HepG2 (cell line): ENCODE results near the gene ZNF747. TPM values are rescaled to one million over a fixed set of nuclear protein-coding genes. Genes with fewer than 3 reads are reported as not detected.

Experiments
- ARNT ChIP-seq: fragments of 450-650 bp; IDR thresholded peaks from 2 replicates; pipeline ENCODE4 v1.6.1; 2017
- ERF ChIP-seq: IDR thresholded peaks from 2 replicates; pipeline ENCODE4 v1.6.1; 2018; ENCODE audit warnings: missing biosample characterization, missing genetic modification reagents
- HES4 ChIP-seq: sonication (generic); formaldehyde crosslinking; IDR thresholded peaks from 2 replicates; pipeline ENCODE4 v1.9.0; 2021; ENCODE audit warnings: mild to moderate bottlenecking, missing genetic modification reagents, borderline replicate concordance
- ISL2 ChIP-seq: sonication (generic); formaldehyde crosslinking; IDR thresholded peaks from 2 replicates; pipeline ENCODE4 v1.5.0; 2020; ENCODE audit warnings: missing genetic modification reagents
- MED8 ChIP-seq: sonication (generic); formaldehyde crosslinking; IDR thresholded peaks from 2 replicates; pipeline ENCODE4 v1.8.1; 2023; ENCODE audit warnings: mild to moderate bottlenecking, missing genetic modification reagents; ENCODE audit not compliant: insufficient replicate concordance
- MIER3 ChIP-seq: IDR thresholded peaks from 2 replicates; pipeline ENCODE4 v1.6.1; 2016; ENCODE audit warnings: missing compliant biosample characterization, borderline replicate concordance
- MXI1 ChIP-seq: IDR thresholded peaks from 3 replicates; pipeline ENCODE4 v1.6.1; 2012; ENCODE audit warnings: low read depth, low read length, inconsistent platforms, borderline replicate concordance
- PRMT3 ChIP-seq: sonication (generic); formaldehyde crosslinking; IDR thresholded peaks from 2 replicates; pipeline ENCODE4 v1.8.1; 2022; ENCODE audit warnings: low read depth, mild to moderate bottlenecking, moderate library complexity, missing genetic modification reagents, borderline replicate concordance
- SNRNP70 ChIP-seq: fragments of 200-400 bp; formaldehyde crosslinking; IDR thresholded peaks from 2 replicates; pipeline ENCODE4 v1.6.1; 2017; ENCODE audit warnings: mild to moderate bottlenecking, low read depth, low read length, moderate library complexity
- ZNF205 ChIP-seq: IDR thresholded peaks from 2 replicates; pipeline ENCODE4 v1.6.1; 2018; ENCODE audit warnings: missing biosample characterization, missing genetic modification reagents
- ZNF264 ChIP-seq: sonication (generic); formaldehyde crosslinking; IDR thresholded peaks from 2 replicates; pipeline ENCODE4 v1.4.0; 2020; ENCODE audit warnings: missing genetic modification reagents
- ZNF30 ChIP-seq: sonication (generic); formaldehyde crosslinking; IDR thresholded peaks from 2 replicates; pipeline ENCODE4 v1.5.0; 2020; ENCODE audit warnings: mild to moderate bottlenecking, missing genetic modification reagents
- ZNF567 ChIP-seq: sonication (generic); formaldehyde crosslinking; IDR thresholded peaks from 2 replicates; pipeline ENCODE4 v1.8.1; 2023; ENCODE audit warnings: mild to moderate bottlenecking, missing genetic modification reagents, borderline replicate concordance
- polyA plus RNA-seq, 8 experiments: library from polyadenylated mRNA; depleted of rRNA in 3 of 8; stranded (reverse) in 7 of 8; unstranded in 1 of 8; fragments of >200 nt; fragmentation: Illumina TruSeq in 4 of 8; extraction: Trizol in 4 of 8; gene quantifications; 2 replicates each; pipeline versions ENCODE4 v1.2.1 to v1.2.3, GENCODE V29; 2011 to 2016; ENCODE audit warnings: low read depth in 4 of 8, missing spikeins in 1 of 8, mixed read lengths in 1 of 8; ENCODE audit not compliant: insufficient read depth in 1 of 8
- total RNA-seq, 5 experiments: library from RNA; depleted of rRNA; stranded (reverse); fragments of >200 nt; fragmentation: Illumina TruSeq; extraction: Trizol; gene quantifications; 2 replicates each; pipeline ENCODE4 v1.2.3, GENCODE V29; 2016; ENCODE audit warnings: low read depth in 1 of 5
- TF ChIP-seq, protein P1 (sequence below): sonication (generic); formaldehyde crosslinking; IDR thresholded peaks from 2 replicates; pipeline ENCODE4 v1.4.0; 2020; ENCODE audit warnings: mild to moderate bottlenecking, missing genetic modification reagents
- TF ChIP-seq, protein P2 (sequence below): sonication (generic); formaldehyde crosslinking; IDR thresholded peaks from 2 replicates; pipeline ENCODE4 v1.4.0; 2020; ENCODE audit warnings: mild to moderate bottlenecking, missing genetic modification reagents
- TF ChIP-seq, protein P3 (sequence below): sonication (generic); formaldehyde crosslinking; IDR thresholded peaks from 2 replicates; pipeline ENCODE4 v1.4.0; 2020; ENCODE audit warnings: mild to moderate bottlenecking, missing genetic modification reagents
- TF ChIP-seq, protein P4 (sequence below): sonication (generic); formaldehyde crosslinking; IDR thresholded peaks from 2 replicates; pipeline ENCODE4 v1.5.1; 2020; ENCODE audit warnings: mild to moderate bottlenecking, missing genetic modification reagents, moderate library complexity
- TF ChIP-seq, protein P5 (sequence below): sonication (generic); formaldehyde crosslinking; IDR thresholded peaks from 2 replicates; pipeline ENCODE4 v1.9.0; 2021; ENCODE audit warnings: mild to moderate bottlenecking, missing genetic modification reagents

ZNF747 gene
- total and polyA plus RNA-seq, 2 of the 13 experiments (the other 11 are each of a cell fraction or from before 2014, with no cell fraction given), result 7.2 to 10.2 TPM

DNA sequence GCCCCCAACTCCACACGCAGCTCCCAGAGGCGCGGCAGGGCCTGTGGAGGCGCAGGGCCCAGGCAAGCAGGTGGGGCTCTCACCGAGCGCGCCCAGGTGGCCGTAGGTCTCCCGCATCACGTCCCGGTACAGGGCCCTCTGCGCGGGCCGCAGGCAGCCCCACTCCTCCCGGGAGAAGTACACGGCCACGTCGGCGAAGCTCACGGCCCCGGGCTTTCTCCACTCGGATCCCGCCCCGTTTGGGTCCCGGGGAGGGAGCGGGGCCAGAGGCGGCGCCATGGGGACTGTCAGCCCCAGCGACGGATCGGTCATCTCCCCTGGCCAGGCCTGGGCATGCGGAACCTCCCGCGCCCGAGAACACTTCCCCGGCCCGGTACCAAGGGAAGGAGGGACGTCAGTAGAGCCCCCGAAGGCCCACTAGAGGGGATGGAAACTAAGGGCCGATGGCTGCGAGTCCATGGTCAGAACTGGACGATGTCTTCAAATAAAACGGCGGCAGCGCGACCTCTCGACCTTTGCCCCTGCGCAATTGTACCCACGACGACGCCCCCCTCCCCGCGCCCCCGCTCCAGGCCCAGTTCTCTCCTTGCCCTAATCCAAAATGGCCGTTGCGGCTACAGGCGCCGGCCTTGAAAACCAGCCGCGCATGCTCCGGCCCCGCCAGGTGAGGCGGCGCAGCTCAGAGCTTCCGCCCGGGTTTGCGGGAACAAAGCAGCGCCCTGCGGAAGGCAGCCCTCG lies at the start of gene ZNF747 (continued):
- TF ChIP-seq, protein P1, sequence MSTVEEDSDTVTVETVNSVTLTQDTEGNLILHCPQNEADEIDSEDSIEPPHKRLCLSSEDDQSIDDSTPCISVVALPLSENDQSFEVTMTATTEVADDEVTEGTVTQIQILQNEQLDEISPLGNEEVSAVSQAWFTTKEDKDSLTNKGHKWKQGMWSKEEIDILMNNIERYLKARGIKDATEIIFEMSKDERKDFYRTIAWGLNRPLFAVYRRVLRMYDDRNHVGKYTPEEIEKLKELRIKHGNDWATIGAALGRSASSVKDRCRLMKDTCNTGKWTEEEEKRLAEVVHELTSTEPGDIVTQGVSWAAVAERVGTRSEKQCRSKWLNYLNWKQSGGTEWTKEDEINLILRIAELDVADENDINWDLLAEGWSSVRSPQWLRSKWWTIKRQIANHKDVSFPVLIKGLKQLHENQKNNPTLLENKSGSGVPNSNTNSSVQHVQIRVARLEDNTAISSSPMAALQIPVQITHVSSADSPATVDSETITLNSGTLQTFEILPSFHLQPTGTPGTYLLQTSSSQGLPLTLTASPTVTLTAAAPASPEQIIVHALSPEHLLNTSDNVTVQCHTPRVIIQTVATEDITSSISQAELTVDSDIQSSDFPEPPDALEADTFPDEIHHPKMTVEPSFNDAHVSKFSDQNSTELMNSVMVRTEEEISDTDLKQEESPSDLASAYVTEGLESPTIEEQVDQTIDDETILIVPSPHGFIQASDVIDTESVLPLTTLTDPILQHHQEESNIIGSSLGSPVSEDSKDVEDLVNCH, result no peak
- TF ChIP-seq ZNF30, result peak; percentile 82
- TF ChIP-seq, protein P2, sequence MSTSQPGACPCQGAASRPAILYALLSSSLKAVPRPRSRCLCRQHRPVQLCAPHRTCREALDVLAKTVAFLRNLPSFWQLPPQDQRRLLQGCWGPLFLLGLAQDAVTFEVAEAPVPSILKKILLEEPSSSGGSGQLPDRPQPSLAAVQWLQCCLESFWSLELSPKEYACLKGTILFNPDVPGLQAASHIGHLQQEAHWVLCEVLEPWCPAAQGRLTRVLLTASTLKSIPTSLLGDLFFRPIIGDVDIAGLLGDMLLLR (CRISPR knock-in tag), result peak; percentile 8; the same call in 1 of the 2 replicates
- no peak for TF ChIP-seq MIER3
- TF ChIP-seq, protein P3, sequence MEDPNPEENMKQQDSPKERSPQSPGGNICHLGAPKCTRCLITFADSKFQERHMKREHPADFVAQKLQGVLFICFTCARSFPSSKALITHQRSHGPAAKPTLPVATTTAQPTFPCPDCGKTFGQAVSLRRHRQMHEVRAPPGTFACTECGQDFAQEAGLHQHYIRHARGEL (CRISPR knock-in tag), result peak; percentile 75; the same call in 1 of the 2 replicates
- TF ChIP-seq ERF (CRISPR knock-in tag), result peak; percentile 65
- TF ChIP-seq ZNF567 (CRISPR knock-in tag), result peak; percentile 3
- TF ChIP-seq HES4 (CRISPR knock-in tag), result no peak; the same call in 1 of the 2 replicates
- TF ChIP-seq PRMT3 (CRISPR knock-in tag), result 0 out of 2 replicates have a peak, but pooled peaks have one; percentile 12
- TF ChIP-seq ARNT, result no peak
- TF ChIP-seq, protein P4, sequence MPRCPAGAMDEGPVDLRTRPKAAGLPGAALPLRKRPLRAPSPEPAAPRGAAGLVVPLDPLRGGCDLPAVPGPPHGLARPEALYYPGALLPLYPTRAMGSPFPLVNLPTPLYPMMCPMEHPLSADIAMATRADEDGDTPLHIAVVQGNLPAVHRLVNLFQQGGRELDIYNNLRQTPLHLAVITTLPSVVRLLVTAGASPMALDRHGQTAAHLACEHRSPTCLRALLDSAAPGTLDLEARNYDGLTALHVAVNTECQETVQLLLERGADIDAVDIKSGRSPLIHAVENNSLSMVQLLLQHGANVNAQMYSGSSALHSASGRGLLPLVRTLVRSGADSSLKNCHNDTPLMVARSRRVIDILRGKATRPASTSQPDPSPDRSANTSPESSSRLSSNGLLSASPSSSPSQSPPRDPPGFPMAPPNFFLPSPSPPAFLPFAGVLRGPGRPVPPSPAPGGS (CRISPR knock-in tag), result no peak
- peak; percentile 85 for TF ChIP-seq MED8 (CRISPR knock-in tag)
- TF ChIP-seq MXI1, result peak; percentile 83; the same call in 2 of the 3 replicates
- no peak; the same call in 1 of the 2 replicates for TF ChIP-seq ZNF264 (CRISPR knock-in tag)
- TF ChIP-seq, protein P5, sequence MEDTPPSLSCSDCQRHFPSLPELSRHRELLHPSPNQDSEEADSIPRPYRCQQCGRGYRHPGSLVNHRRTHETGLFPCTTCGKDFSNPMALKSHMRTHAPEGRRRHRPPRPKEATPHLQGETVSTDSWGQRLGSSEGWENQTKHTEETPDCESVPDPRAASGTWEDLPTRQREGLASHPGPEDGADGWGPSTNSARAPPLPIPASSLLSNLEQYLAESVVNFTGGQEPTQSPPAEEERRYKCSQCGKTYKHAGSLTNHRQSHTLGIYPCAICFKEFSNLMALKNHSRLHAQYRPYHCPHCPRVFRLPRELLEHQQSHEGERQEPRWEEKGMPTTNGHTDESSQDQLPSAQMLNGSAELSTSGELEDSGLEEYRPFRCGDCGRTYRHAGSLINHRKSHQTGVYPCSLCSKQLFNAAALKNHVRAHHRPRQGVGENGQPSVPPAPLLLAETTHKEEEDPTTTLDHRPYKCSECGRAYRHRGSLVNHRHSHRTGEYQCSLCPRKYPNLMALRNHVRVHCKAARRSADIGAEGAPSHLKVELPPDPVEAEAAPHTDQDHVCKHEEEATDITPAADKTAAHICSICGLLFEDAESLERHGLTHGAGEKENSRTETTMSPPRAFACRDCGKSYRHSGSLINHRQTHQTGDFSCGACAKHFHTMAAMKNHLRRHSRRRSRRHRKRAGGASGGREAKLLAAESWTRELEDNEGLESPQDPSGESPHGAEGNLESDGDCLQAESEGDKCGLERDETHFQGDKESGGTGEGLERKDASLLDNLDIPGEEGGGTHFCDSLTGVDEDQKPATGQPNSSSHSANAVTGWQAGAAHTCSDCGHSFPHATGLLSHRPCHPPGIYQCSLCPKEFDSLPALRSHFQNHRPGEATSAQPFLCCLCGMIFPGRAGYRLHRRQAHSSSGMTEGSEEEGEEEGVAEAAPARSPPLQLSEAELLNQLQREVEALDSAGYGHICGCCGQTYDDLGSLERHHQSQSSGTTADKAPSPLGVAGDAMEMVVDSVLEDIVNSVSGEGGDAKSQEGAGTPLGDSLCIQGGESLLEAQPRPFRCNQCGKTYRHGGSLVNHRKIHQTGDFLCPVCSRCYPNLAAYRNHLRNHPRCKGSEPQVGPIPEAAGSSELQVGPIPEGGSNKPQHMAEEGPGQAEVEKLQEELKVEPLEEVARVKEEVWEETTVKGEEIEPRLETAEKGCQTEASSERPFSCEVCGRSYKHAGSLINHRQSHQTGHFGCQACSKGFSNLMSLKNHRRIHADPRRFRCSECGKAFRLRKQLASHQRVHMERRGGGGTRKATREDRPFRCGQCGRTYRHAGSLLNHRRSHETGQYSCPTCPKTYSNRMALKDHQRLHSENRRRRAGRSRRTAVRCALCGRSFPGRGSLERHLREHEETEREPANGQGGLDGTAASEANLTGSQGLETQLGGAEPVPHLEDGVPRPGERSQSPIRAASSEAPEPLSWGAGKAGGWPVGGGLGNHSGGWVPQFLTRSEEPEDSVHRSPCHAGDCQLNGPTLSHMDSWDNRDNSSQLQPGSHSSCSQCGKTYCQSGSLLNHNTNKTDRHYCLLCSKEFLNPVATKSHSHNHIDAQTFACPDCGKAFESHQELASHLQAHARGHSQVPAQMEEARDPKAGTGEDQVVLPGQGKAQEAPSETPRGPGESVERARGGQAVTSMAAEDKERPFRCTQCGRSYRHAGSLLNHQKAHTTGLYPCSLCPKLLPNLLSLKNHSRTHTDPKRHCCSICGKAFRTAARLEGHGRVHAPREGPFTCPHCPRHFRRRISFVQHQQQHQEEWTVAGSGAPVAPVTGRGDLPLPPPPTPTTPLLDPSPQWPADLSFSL (CRISPR knock-in tag), result 0 out of 2 replicates have a peak, but pooled peaks have one; percentile 21
- no peak for TF ChIP-seq SNRNP70
- TF ChIP-seq ISL2, result peak; percentile 58; the same call in 1 of the 2 replicates
- TF ChIP-seq ZNF205 (CRISPR knock-in tag), result peak; percentile 79
